HCEC 1CT (cell line): ENCODE measurements around the gene CEP112.
"Not testable (repeated sequence)": the region's sequence is repeated elsewhere in the genome, so short reads cannot be mapped to it uniquely, and the experiment has no call there.

Experiments used
- DNase-seq: peaks from one replicate; pipeline ENCODE4 v3.0.0-alpha.2; 2017

CEP112 gene

DNA sequence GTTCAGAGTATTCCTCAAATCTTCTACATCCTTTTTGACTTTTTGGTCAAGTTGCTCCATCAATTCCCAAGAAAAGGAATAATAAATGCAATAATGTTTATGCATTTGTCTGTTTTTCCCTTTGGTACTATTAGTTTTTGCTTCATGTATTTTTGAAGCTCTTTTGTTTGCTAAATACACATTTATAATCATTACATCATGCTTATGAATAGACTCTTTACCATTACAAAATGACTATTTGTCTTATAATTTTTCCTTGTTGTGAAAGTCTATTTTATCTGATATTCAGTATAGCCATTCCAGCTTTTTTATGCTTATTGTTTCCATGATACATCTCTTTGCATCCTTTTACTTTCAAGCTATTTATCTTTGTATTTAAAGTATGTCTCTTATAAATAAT is 41.2 kb downstream of the CEP112 start:
- no peak for DNase-seq

- DNase-seq: no peak
Observed at GRCh38 chr17:66149562-66149961, 42.4 kb downstream of the CEP112 start.

- DNase-seq: no peak
Observed at GRCh38 chr17:66146394-66146793, 45.5 kb downstream of the CEP112 start.

GRCh38 chr17:66143657-66144282 is 48.2 kb downstream of the CEP112 start:
- DNase-seq: no peak

DNA sequence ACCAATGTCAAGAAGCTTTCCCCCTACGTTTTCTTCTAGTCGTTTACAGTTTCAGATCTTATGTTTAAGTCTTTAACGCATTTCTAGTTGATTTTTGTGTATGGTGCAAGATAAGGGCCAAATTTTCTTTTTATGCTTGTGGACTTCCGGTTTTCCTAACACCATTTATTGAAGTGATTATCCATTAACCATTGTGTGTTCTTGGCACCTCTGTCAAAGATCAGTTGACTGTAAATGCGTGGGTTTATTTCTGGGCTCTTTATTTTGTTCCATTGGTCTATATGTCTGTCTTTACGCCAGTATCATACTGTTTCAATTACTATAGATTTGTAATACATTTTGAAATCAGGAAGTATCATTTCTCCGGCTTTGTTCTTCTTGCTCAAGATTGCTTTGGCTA is 49.5 kb downstream of the CEP112 start:
- no peak for DNase-seq

- no peak for DNase-seq
Observed at GRCh38 chr17:66138120-66138519, 53.8 kb downstream of the CEP112 start.

GRCh38 chr17:66135896-66136295 is 56.0 kb downstream of the CEP112 start:
- no peak for DNase-seq

GRCh38 chr17:66135219-66135618 is 56.7 kb downstream of the CEP112 start:
- DNase-seq: no peak

DNA sequence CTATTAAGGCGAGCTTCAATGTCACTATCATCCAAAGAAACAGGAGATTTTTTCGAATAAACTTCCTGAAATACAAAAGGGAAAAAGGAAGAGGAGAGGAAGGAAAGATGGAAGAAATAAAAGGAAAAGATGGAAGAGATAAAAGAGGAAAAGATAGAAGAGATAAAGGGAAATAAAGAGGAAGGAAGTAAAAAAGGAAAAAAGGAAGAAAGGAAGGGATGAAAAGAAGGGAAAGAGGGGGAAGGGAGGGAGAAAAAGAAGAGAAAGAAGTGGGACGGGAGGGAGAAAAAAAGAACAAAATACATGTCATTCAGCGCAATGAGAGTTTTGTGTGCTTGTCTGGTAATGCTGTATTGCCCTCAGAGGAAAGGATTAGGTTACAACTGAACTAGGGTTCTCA is 62.2 kb downstream of the CEP112 start:
- no peak for DNase-seq

DNA sequence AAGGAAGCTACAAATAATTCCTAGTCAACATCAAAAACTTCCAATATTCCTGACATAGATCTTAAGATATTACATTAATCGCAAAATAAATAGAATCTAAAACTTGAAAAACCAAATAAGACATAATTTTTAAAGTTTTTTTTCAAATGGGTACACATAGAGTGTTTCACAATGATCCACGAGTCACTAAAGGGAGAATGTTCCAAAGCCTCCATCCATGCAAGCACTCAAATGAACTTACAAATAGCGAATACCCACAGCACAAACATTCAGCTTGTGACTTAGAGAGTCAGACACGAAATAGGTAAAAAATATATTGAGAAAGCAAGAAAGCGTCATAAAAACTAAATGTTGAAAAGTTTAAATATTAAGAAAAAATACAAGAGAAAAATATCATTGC is 65.7 kb downstream of the CEP112 start:
- DNase-seq: no peak

GRCh38 chr17:66123163-66123562 is 68.8 kb downstream of the CEP112 start:
- peak; percentile 9 for DNase-seq

DNA sequence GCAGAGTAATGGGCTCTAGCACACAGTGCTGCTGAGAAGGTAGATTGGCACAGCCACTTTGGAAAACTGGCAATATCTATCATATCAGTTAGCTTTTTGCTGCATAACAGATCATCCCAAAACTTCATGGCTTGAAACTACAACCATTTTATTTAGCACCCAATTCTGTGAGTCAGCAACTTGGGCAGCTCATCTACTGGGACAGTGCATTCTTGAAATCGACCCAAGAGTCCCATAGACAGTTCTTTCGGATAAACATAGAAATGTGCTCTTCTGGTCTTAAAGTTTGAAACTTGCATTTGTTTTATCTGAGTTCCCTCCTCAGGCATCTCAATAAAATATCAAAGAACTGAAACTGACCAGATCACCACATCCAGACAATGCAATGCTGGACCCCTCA is 76.7 kb downstream of the CEP112 start:
- peak; percentile 29 for DNase-seq

- DNase-seq: no peak
Observed at GRCh38 chr17:66114609-66115008, 77.3 kb downstream of the CEP112 start.

DNA sequence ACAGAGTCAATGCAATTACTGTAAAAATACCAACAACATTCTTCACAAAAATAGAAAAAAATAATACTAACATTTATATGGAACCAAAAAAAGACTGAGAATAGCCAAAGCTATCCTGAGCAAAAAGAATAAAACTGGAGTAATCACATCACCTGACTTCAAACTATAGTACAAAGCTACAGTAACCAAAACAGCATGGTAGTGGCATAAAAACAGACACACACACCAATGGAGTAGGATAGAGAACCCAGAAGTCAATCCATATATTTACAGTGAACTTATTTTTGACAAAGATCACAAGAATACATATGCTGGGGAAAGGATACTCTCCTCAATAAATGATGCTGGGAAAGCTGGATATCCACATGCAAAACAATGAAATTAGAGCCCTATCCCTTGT is 84.2 kb downstream of the CEP112 start:
- no peak for DNase-seq

DNA sequence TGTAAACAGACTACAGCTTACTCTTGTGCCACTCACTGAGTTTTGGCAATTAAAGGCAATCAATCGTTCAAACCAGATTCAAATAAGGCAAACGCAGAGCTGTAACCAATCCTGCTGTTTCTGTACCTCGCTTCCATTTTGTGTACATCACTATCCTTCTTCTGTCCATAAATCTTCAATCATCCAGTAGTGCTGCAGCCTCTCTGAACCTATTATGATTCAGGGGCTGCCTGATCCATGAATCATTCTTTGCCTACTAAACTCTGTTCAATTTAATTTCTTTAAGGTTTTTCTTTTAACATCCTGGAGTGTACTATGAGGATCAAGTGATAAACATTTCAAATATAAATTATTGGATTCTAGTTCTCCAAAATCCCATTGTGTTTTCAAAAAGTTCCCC is 93.9 kb downstream of the CEP112 start:
- DNase-seq: peak; percentile 42

GRCh38 chr17:66094727-66095126 is 97.2 kb downstream of the CEP112 start:
- DNase-seq: no peak

DNA sequence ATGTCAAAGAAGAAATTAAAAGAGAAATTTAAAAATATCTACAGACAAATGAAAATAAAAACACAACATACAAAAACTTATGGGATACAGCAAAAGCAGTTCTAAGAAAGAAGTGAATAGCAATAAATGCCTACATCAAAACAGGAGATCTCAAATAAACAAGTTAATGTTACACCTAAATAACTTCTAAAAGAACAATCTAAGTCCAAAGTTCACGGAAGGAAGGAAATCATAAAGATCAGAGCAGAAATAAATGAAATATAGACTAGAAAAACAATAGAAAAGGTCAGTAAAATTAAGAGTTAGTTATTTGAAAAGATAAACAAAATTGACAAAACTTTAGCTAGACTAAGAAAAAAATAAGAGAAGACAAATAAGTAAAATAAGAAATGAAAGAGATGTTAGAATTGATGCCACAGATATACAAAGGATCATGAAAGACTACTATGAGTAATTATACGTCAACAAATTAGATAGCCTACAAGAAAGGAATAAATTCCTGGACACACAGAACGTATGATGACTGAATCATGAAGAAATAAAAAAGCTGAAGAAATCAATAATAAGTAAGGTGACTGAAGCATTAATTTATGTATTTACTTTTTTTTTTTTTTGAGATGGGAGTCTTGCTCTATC is 100.4 kb downstream of the CEP112 start:
- DNase-seq: no peak

DNA sequence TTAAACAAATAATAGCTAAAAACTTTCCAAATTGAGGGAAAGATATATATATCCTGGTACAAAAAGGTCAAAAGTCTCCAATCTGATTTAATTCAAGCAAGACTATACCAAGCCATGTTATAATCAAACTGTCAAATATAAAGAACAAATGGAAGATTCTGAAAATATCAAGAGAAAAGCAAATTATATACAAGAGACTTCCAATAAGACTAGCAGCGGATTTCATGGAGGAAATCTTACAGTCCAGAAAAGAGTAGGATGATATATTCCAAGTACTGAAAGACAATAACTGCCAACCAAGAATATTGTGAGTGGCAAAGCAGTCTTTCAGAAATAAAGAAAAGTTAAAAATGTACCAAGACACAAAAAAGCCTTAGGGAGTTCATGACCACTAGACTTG is 102.2 kb downstream of the CEP112 start:
- DNase-seq: no peak

DNA sequence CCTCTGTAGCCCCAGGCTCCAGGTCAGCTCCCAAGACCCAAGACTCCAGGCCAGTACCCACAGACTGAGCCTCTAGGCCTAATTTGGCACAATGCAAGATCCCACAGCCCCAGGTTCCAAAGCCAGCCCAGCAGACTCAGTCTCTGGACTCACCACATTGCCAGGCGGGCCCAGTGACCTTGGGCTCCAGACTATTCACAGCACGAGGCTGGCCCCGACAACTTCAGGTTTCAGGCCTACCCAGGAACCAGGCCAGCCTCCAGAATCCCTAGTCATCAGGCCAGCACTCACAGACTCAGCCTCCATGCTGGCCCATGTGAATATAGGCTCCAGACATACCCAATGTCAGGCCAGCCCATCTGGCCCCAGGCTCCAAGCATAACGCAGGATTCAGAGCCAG is 103.8 kb downstream of the CEP112 start:
- no peak for DNase-seq

DNA sequence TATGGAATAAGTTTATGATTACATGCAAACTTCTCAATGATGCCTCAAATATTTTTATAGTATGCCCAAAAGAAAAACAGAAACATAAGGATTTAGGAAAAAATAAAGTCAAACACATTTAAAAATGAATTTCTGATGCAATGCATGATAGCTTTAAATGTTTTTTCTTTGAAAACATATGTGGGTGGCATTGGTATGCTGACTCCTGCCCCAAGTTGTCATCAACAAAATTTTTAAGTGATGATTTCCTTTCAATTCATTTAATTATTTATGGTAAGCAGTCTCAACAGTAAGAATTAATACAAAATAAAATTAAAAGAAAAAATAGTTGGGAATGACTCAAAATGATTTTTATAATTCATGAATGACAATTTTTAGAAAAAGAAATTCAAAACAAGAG is 104.9 kb downstream of the CEP112 start:
- peak; percentile 20 for DNase-seq

GRCh38 chr17:66085221-66085620 is 106.7 kb downstream of the CEP112 start:
- no peak for DNase-seq

GRCh38 chr17:66080670-66081069 is 111.3 kb downstream of the CEP112 start:
- DNase-seq: not testable (repeated sequence)

- DNase-seq: no peak
Observed at GRCh38 chr17:66076546-66077190, 115.3 kb downstream of the CEP112 start.

DNA sequence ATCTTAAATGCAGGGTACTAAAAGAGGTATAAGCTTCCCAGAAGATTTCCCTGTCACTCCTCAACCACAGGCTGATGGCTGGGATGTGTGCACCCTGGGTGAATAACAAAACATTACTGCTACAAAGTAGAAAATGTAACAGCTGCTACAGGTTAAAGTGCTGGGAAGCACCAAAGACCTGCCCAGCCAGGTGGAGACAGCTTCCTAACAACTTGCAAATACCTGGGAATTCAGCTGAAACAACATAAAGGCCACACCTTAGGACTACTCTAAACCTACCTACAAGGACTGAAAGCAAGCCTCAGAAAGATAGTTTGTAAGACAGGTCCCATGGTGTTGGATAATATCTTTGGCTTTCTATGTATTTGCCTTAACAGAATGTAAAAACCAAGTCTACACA is 118.5 kb downstream of the CEP112 start:
- DNase-seq: no peak

DNA sequence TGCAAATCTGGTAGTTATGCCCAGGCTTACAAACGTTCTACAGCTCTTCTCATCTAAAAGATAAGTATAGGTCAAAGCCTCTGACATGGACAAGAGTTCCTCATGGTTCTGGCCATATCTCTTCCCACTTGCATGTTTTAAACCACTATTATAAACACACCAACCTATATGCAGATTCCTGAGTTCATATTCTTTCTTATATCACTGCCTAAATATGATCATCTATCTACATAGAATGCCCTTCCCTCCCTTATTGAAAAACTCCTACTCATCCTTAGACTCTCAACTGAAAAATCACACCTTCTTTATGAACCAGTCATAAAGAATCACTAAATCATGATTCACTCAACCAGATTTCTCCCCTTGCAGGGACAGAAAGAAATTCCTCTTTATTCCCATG is 128.2 kb downstream of the CEP112 start:
- no peak for DNase-seq
